NCI-H2196 (cell line): Measurements from ENCODE around the gene ZNF823.
"Not testable (repeated sequence)": the region's sequence is repeated elsewhere in the genome, so short reads cannot be mapped to it uniquely, and the experiment has no call there.

Experiments used
- DNase-seq: peaks from one replicate; lab custom pipeline; 2025; ENCODE audit not compliant: unreplicated experiment; lab: John Stamatoyannopoulos, UW

Gene ZNF823

GRCh38 chr19:11684987-11685675 is 53.6 kb downstream of the ZNF823 start:
- no peak for DNase-seq

- no peak for DNase-seq
Observed at GRCh38 chr19:11680689-11681302, 58.0 kb downstream of the ZNF823 start.

- no peak for DNase-seq
Observed at GRCh38 chr19:11678504-11678903, 60.2 kb downstream of the ZNF823 start.

GRCh38 chr19:11676661-11677600 is 61.8 kb downstream of the ZNF823 start:
- DNase-seq: not testable (repeated sequence)

GRCh38 chr19:11675569-11675968 is 63.2 kb downstream of the ZNF823 start:
- no peak for DNase-seq

GRCh38 chr19:11674067-11674492 is 64.7 kb downstream of the ZNF823 start:
- no peak for DNase-seq

GRCh38 chr19:11673608-11674041 is 65.1 kb downstream of the ZNF823 start:
- no peak for DNase-seq
